Fibroblast of mammary gland (primary cell): ENCODE measurements around the gene PRRX2.

Experiments
- DNase-seq: peaks from one replicate; pipeline ENCODE4 v3.0.0-alpha.2; 2010; ENCODE audit warnings: low read depth
- H3K4me3 ChIP-seq: 2 replicates; pipeline ENCODE4 v1.5.1; 2011; ENCODE audit warnings: low read depth, mild to moderate bottlenecking, low read length, moderate library complexity; ENCODE audit not compliant: control insufficient read depth
- CTCF ChIP-seq: conservative IDR thresholded peaks from 2 replicates; pipeline ENCODE4 v1.5.1; 2011; ENCODE audit warnings: low read depth, low read length, inconsistent platforms; ENCODE audit not compliant: control insufficient read depth, insufficient read depth

Gene PRRX2

GRCh38 chr9:129637102-129637501, 28.3 kb upstream of the PRRX2 start:
- TF ChIP-seq CTCF, result no peak
- no peak for DNase-seq
- H3K4me3 ChIP-seq, result no peak overlapping the region

- H3K4me3 ChIP-seq, result no peak overlapping the region
- TF ChIP-seq CTCF, result no peak
- no peak for DNase-seq
Observed at GRCh38 chr9:129637673-129638439, 27.6 kb upstream of the PRRX2 start.

GRCh38 chr9:129639034-129639630, 26.3 kb upstream of the PRRX2 start:
- TF ChIP-seq CTCF, result no peak
- no peak overlapping the region for H3K4me3 ChIP-seq
- DNase-seq, result no peak

GRCh38 chr9:129639756-129640085, 25.7 kb upstream of the PRRX2 start:
- no peak for TF ChIP-seq CTCF
- DNase-seq, result no peak
- H3K4me3 ChIP-seq, result peak overlapping the region; percentile 84

- peak; percentile 71 for DNase-seq
- TF ChIP-seq CTCF, result no peak
- H3K4me3 ChIP-seq, result peak overlapping the region; percentile 84
Observed at GRCh38 chr9:129640086-129640870, 25.2 kb upstream of the PRRX2 start.

GRCh38 chr9:129640871-129641749, 24.3 kb upstream of the PRRX2 start:
- peak overlapping the region; percentile 84 for H3K4me3 ChIP-seq
- DNase-seq, result no peak
- no peak for TF ChIP-seq CTCF
